GM23338 (cell line): ENCODE measurements around the gene FGD4. TPM values are rescaled to one million over a fixed set of nuclear protein-coding genes. Genes with fewer than 3 reads are reported as not detected.

Experiments used
- ATAC-seq: fragments of 200-7000 bp; cut with Tn5 transposase; 3 replicates; pipeline ENCODE4 v1.9.1; 2020
- DNase-seq: peaks from one replicate; pipeline ENCODE4 v3.0.0-alpha.2; 2015; ENCODE audit warnings: low spot score
- H2AFZ ChIP-seq: fragments of 200-600 bp; sonication (generic); 2 replicates; pipeline ENCODE4 v1.8.0; 2016; ENCODE audit warnings: antibody characterized with exemption, mild to moderate bottlenecking, moderate library complexity
- H3F3A ChIP-seq: fragments of 200-600 bp; sonication (generic); replicated peaks from 2 replicates; pipeline ENCODE4 v1.8.0; 2017; ENCODE audit warnings: antibody characterized with exemption, mixed run types, low read depth
- H3K27ac ChIP-seq: fragments of 200-600 bp; sonication (generic); 2 replicates; pipeline ENCODE4 v1.6.1; 2016; ENCODE audit warnings: low read depth
- H3K27me3 ChIP-seq: fragments of 200-600 bp; sonication (generic); 2 replicates; pipeline ENCODE4 v1.8.0; 2016; ENCODE audit warnings: mild to moderate bottlenecking, mixed run types, moderate library complexity; ENCODE audit not compliant: insufficient read depth
- H3K36me3 ChIP-seq: fragments of 200-600 bp; sonication (generic); 2 replicates; pipeline ENCODE4 v1.8.0; 2016; ENCODE audit warnings: mild to moderate bottlenecking; ENCODE audit not compliant: insufficient read depth
- H3K4me1 ChIP-seq: fragments of 200-600 bp; sonication (generic); 2 replicates; pipeline ENCODE4 v1.8.0; 2016; ENCODE audit warnings: mild to moderate bottlenecking, moderate library complexity; ENCODE audit not compliant: insufficient read depth
- H3K4me2 ChIP-seq: fragments of 200-600 bp; sonication (generic); 2 replicates; pipeline ENCODE4 v1.7.1; 2017; ENCODE audit warnings: mixed run types
- H3K4me3 ChIP-seq: fragments of 200-600 bp; sonication (generic); 2 replicates; pipeline ENCODE4 v1.6.1; 2016; ENCODE audit warnings: mixed run types
- H3K79me2 ChIP-seq: fragments of 200-600 bp; sonication (generic); replicated peaks from 2 replicates; pipeline ENCODE4 v1.8.0; 2017; ENCODE audit warnings: mild to moderate bottlenecking; ENCODE audit not compliant: insufficient read depth
- H3K9me2 ChIP-seq: fragments of 200-600 bp; sonication (generic); 2 replicates; pipeline ENCODE4 v1.8.0; 2017; ENCODE audit not compliant: insufficient read depth
- H4K20me1 ChIP-seq: fragments of 200-600 bp; sonication (generic); replicated peaks from 2 replicates; pipeline ENCODE4 v1.8.0; 2017; ENCODE audit warnings: mild to moderate bottlenecking; ENCODE audit not compliant: insufficient read depth
- H3K27ac Mint-ChIP-seq: 2 replicates; pipeline ENCODE4 v1.8.0; 2020; ENCODE audit warnings: inconsistent platforms, mild to moderate bottlenecking, moderate library complexity, mixed read lengths
- H3K27me3 Mint-ChIP-seq: 3 replicates; pipeline ENCODE4 v1.8.0; 2022; ENCODE audit warnings: low read depth, mild to moderate bottlenecking, moderate library complexity, mixed read lengths, inconsistent platforms; ENCODE audit not compliant: insufficient read depth, poor library complexity
- H3K36me3 Mint-ChIP-seq: 3 replicates; pipeline ENCODE4 v1.8.0; 2021; ENCODE audit warnings: low read depth, mild to moderate bottlenecking, inconsistent platforms, moderate library complexity, mixed read lengths
- H3K4me1 Mint-ChIP-seq: 3 replicates; pipeline ENCODE4 v1.8.0; 2020; ENCODE audit warnings: mild to moderate bottlenecking, inconsistent platforms, mixed read lengths
- H3K4me3 Mint-ChIP-seq: 3 replicates; pipeline ENCODE4 v1.8.0; 2021; ENCODE audit warnings: moderate library complexity, mild to moderate bottlenecking, inconsistent platforms, mixed read lengths
- H3K9me3 Mint-ChIP-seq: 3 replicates; pipeline ENCODE4 v1.8.0; 2020; ENCODE audit warnings: moderate library complexity, mild to moderate bottlenecking, inconsistent platforms, mixed read lengths
- CREB1 ChIP-seq: fragments of 250-450 bp; sonication (Bioruptor Pico); IDR thresholded peaks from 2 replicates; pipeline ENCODE4 v1.5.0; 2020; ENCODE audit warnings: low read depth, mild to moderate bottlenecking, moderate library complexity
- CTCF ChIP-seq, 2 experiments: fragments of 200-600 bp in 1 of 2; sonication (generic) in 1 of 2; conservative IDR thresholded peaks; 2 replicates each; pipeline versions ENCODE4 v1.5.1 to v1.6.1; 2016 to 2017; ENCODE audit warnings: antibody characterized with exemption in 2 of 2, low read depth in 2 of 2, mild to moderate bottlenecking in 2 of 2, moderate library complexity in 1 of 2
- EZH2 ChIP-seq: fragments of 200-600 bp; sonication (generic); IDR thresholded peaks from one replicate; pipeline ENCODE4 v1.8.0; 2017; ENCODE audit warnings: antibody characterized with exemption, mild to moderate bottlenecking, low read depth; ENCODE audit not compliant: unreplicated experiment
- EZH2phosphoT487 ChIP-seq: fragments of 200-600 bp; sonication (generic); IDR thresholded peaks from one replicate; pipeline ENCODE4 v1.8.1; 2018; ENCODE audit warnings: antibody characterized with exemption; ENCODE audit not compliant: unreplicated experiment
- NANOG ChIP-seq: IDR thresholded peaks from 2 replicates; pipeline ENCODE4 v1.6.1; 2016; ENCODE audit warnings: antibody characterized with exemption, borderline replicate concordance
- STAT1 ChIP-seq: IDR thresholded peaks from one replicate; pipeline ENCODE4 v1.6.1; 2016; ENCODE audit warnings: antibody characterized with exemption; ENCODE audit not compliant: unreplicated experiment
- ZNF114 ChIP-seq: fragments of 250-450 bp; sonication (Bioruptor Pico); IDR thresholded peaks from 2 replicates; pipeline ENCODE4 v1.5.0; 2020; ENCODE audit warnings: mild to moderate bottlenecking, moderate library complexity
- ZNF331 ChIP-seq: fragments of 250-450 bp; sonication (Bioruptor Pico); IDR thresholded peaks from 2 replicates; pipeline ENCODE4 v1.5.0; 2020; ENCODE audit warnings: low read depth, mild to moderate bottlenecking, moderate library complexity
- ZNF462 ChIP-seq: fragments of 250-450 bp; sonication (Bioruptor Pico); IDR thresholded peaks from 2 replicates; pipeline ENCODE4 v1.5.0; 2020; ENCODE audit warnings: mild to moderate bottlenecking, moderate library complexity
- polyA plus RNA-seq: library from polyadenylated mRNA; unstranded; fragments of >200 nt; fragmentation: Nextera tagmentation; extraction: Ambion mirVana; gene quantifications from 2 replicates; pipeline ENCODE4 v1.2.1, GENCODE V29; 2016
- total RNA-seq: library from RNA; depleted of rRNA; stranded (reverse); fragments of >200 nt; shearing (Covaris generic); gene quantifications from 2 replicates; pipeline ENCODE4 v1.2.3, GENCODE V29; 2014

FGD4 gene
- total and polyA plus RNA-seq, 2 experiments from 2014 or later: 24.3 to 54.3 TPM

GRCh38 chr12:32460638-32461037 is 61.3 kb downstream of the FGD4 start:
- Histone ChIP-seq H2AFZ (no peak overlapping the region), H3K4me1 (peaks cover 55% of the 10 kb centered on the region), H3K79me2 (peaks cover 100% of the 10 kb centered on the region), H3K27me3 (no peaks in the 10 kb centered on the region), H3K9me2 (no peaks in the 10 kb centered on the region), H3K27ac (no peak overlapping the region), H3F3A (0 out of 2 replicates have a peak, but pooled peaks cover 5% of the 10 kb centered on the region), H3K36me3 (no peaks in the 10 kb centered on the region), H3K4me3 (no peak overlapping the region), H3K4me2 (no peak overlapping the region), H4K20me1 (no peaks in the 10 kb centered on the region; the same call in 1 of the 2 replicates)
- peaks cover 57% of the 10 kb centered on the region for H3K36me3 Mint-ChIP-seq
- TF ChIP-seq ZNF462 (CRISPR knock-in tag) (no peak), STAT1 (no peak), ZNF331 (CRISPR knock-in tag) (no peak), NANOG (no peak), EZH2 (no peak), ZNF114 (CRISPR knock-in tag) (no peak), EZH2phosphoT487 (no peak), CTCF (conservative IDR thresholded peaks at IDR 0.05; ENCODE audit: low read depth in 2 of 2) (no peak), CREB1 (CRISPR knock-in tag) (no peak)
- DNase-seq (no peak), ATAC-seq (no peak)
- H3K27ac Mint-ChIP-seq: no peak overlapping the region
- H3K9me3 Mint-ChIP-seq: no peaks in the 10 kb centered on the region; the same call in 1 of the 3 replicates
- peaks cover 61% of the 10 kb centered on the region for H3K4me1 Mint-ChIP-seq
- no peak overlapping the region for H3K4me3 Mint-ChIP-seq
- H3K27me3 Mint-ChIP-seq: peaks cover 6% of the 10 kb centered on the region
